DND-41 (cell line): ENCODE measurements around the gene GJC3.
"Not testable (repeated sequence)": the region's sequence is repeated elsewhere in the genome, so short reads cannot be mapped to it uniquely, and the experiment has no call there.

Experiments
- CTCF ChIP-seq: IDR thresholded peaks from 2 replicates; pipeline ENCODE4 v1.5.1; 2012; ENCODE audit warnings: borderline replicate concordance, low read length, moderate library complexity, mild to moderate bottlenecking; ENCODE audit not compliant: poor library complexity, severe bottlenecking; ENCODE audit errors: extremely low read depth
- EZH2 ChIP-seq: IDR thresholded peaks from 3 replicates; pipeline ENCODE4 v1.6.1; 2012; ENCODE audit warnings: borderline replicate concordance, low read depth, mild to moderate bottlenecking, moderate library complexity, low read length, inconsistent platforms; ENCODE audit not compliant: severe bottlenecking

GRCh38 chr7:99954643-99955042 lies 25.2 kb upstream of the GJC3 start:
- not testable (repeated sequence) for TF ChIP-seq CTCF, EZH2
